SU-DHL-6 (cell line): ENCODE measurements around the gene RPGRIP1L.

ENCODE experiments used
- H2AFZ ChIP-seq: fragments of 200-600 bp; sonication (generic); 2 replicates; pipeline ENCODE4 v1.6.1; 2014; ENCODE audit warnings: low read depth, mild to moderate bottlenecking, moderate library complexity, mixed read lengths, antibody characterized with exemption, low read length; ENCODE audit not compliant: severe bottlenecking
- H3F3A ChIP-seq: fragments of 200-600 bp; shearing (Covaris generic); 2 replicates; pipeline ENCODE4 v1.6.0; 2016; ENCODE audit warnings: antibody characterized with exemption, mild to moderate bottlenecking; ENCODE audit not compliant: insufficient read depth
- H3K27ac ChIP-seq: fragments of 200-600 bp; sonication (generic); 2 replicates; pipeline ENCODE4 v1.5.1; 2016; ENCODE audit warnings: low read depth, mild to moderate bottlenecking, low read length, moderate library complexity, mixed read lengths
- H3K27me3 ChIP-seq: fragments of 200-600 bp; sonication (generic), shearing (Covaris generic); 2 replicates; pipeline ENCODE4 v1.6.0; 2014; ENCODE audit warnings: mild to moderate bottlenecking, low read length
- H3K36me3 ChIP-seq: fragments of 200-600 bp; sonication (generic); 2 replicates; pipeline ENCODE4 v1.6.1; 2014; ENCODE audit warnings: mild to moderate bottlenecking, low read length, mixed read lengths
- H3K4me2 ChIP-seq: fragments of 300-600, 200-600 bp; shearing (Covaris generic), sonication (generic); 2 replicates; pipeline ENCODE4 v1.6.0; 2014; ENCODE audit warnings: low read length, low read depth, mild to moderate bottlenecking; ENCODE audit not compliant: poor library complexity, severe bottlenecking
- H3K4me3 ChIP-seq: fragments of 200-600 bp; sonication (generic); 2 replicates; pipeline ENCODE4 v1.5.1; 2014; ENCODE audit warnings: antibody characterized with exemption, low read length, mild to moderate bottlenecking, mixed read lengths; ENCODE audit not compliant: insufficient read depth, poor library complexity, severe bottlenecking
- H3K79me2 ChIP-seq: fragments of 200-600 bp; sonication (generic); 2 replicates; pipeline ENCODE4 v1.6.1; 2014; ENCODE audit warnings: mild to moderate bottlenecking, low read length, moderate library complexity; ENCODE audit not compliant: insufficient read depth
- H3K9ac ChIP-seq: fragments of 200-600 bp; sonication (generic); 2 replicates; pipeline ENCODE4 v1.7.0; 2014; ENCODE audit warnings: mild to moderate bottlenecking, low read length
- H3K9me2 ChIP-seq: fragments of 200-600 bp; sonication (generic); replicated peaks from 2 replicates; pipeline ENCODE4 v1.6.1; 2014; ENCODE audit warnings: low read length; ENCODE audit not compliant: insufficient read depth
- H3K9me3 ChIP-seq: fragments of 200-600 bp; sonication (generic); 2 replicates; pipeline ENCODE4 v1.6.1; 2014; ENCODE audit warnings: low read length, mixed read lengths; ENCODE audit not compliant: insufficient read depth
- H4K20me1 ChIP-seq: fragments of 200-600 bp; sonication (generic); 2 replicates; pipeline ENCODE4 v1.6.1; 2014; ENCODE audit warnings: low read depth, mild to moderate bottlenecking, antibody characterized with exemption, low read length, moderate library complexity, mixed read lengths
- CTCF ChIP-seq: fragments of 200-600 bp; sonication (generic); IDR thresholded peaks from one replicate; pipeline ENCODE4 v1.5.1; 2017; ENCODE audit warnings: antibody characterized with exemption, mild to moderate bottlenecking, low read length, moderate library complexity; ENCODE audit not compliant: insufficient read depth, poor library complexity, severe bottlenecking
- EZH2phosphoT487 ChIP-seq: fragments of 200-600 bp; sonication (generic), shearing (Covaris generic); conservative IDR thresholded peaks from 2 replicates; pipeline ENCODE4 v1.6.1; 2018; ENCODE audit warnings: mild to moderate bottlenecking, antibody characterized with exemption, low read length, moderate library complexity, mixed read lengths

Gene RPGRIP1L

GRCh38 chr16:53631236-53632025 lies 72.2 kb downstream of the RPGRIP1L start:
- TF ChIP-seq EZH2phosphoT487: no peak
- TF ChIP-seq CTCF: no peak
- Histone ChIP-seq H3K36me3 (no peaks in the 10 kb centered on the region), H3K27me3 (no peaks in the 10 kb centered on the region), H4K20me1 (no peaks in the 10 kb centered on the region), H3K9ac (no peak overlapping the region), H3K9me3 (no peaks in the 10 kb centered on the region), H3K4me2 (no peak overlapping the region), H3K79me2 (no peaks in the 10 kb centered on the region), H3F3A (no peaks in the 10 kb centered on the region), H3K9me2 (no peaks in the 10 kb centered on the region), H3K27ac (no peak overlapping the region), H3K4me3 (no peak overlapping the region), H2AFZ (no peak overlapping the region)

GRCh38 chr16:53629607-53630312 lies 73.9 kb downstream of the RPGRIP1L start:
- Histone ChIP-seq H3K4me3 (no peak overlapping the region), H2AFZ (no peak overlapping the region), H3K36me3 (no peaks in the 10 kb centered on the region), H3K9me3 (no peaks in the 10 kb centered on the region), H3K27me3 (no peaks in the 10 kb centered on the region), H3K79me2 (no peaks in the 10 kb centered on the region), H3K9me2 (no peaks in the 10 kb centered on the region), H3F3A (no peaks in the 10 kb centered on the region), H3K27ac (no peak overlapping the region), H3K9ac (no peak overlapping the region), H4K20me1 (no peaks in the 10 kb centered on the region), H3K4me2 (no peak overlapping the region)
- TF ChIP-seq EZH2phosphoT487: no peak
- TF ChIP-seq CTCF: no peak

- no peaks in the 10 kb centered on the region for H3K36me3 ChIP-seq
- H3K9me2 ChIP-seq: no peaks in the 10 kb centered on the region
- no peaks in the 10 kb centered on the region for H3K9me3 ChIP-seq
- TF ChIP-seq EZH2phosphoT487: no peak
- TF ChIP-seq CTCF: no peak
- H3K27me3 ChIP-seq: no peaks in the 10 kb centered on the region
- H4K20me1 ChIP-seq: no peaks in the 10 kb centered on the region
- H3K9ac ChIP-seq: no peak overlapping the region
- no peaks in the 10 kb centered on the region for H3F3A ChIP-seq
- no peak overlapping the region for H3K4me3 ChIP-seq
- no peak overlapping the region for H2AFZ ChIP-seq
- H3K79me2 ChIP-seq: no peaks in the 10 kb centered on the region
- H3K4me2 ChIP-seq: no peak overlapping the region
- no peak overlapping the region for H3K27ac ChIP-seq
Measured at GRCh38 chr16:53629151-53629550, 74.5 kb downstream of the RPGRIP1L start.
